ENCODE results near the gene CAMK2G. TPM values are rescaled to one million over a fixed set of nuclear protein-coding genes. Genes with fewer than 3 reads are reported as not detected.

CAMK2G gene
- total and polyA plus RNA-seq, 2 experiments from 2014 or later, result 30.6 to 34.1 TPM

- Histone ChIP-seq H4K20me1 (replicated peaks; ENCODE audit: insufficient read depth) (0 out of 2 replicates have a peak, but pooled peaks cover 3% of the 10 kb centered on the region), H3K27me3 (ENCODE audit: insufficient read depth) (no peaks in the 10 kb centered on the region), H3K4me2 (no peak overlapping the region), H3F3A (replicated peaks; ENCODE audit: low read depth) (0 out of 2 replicates have a peak, but pooled peaks cover 2% of the 10 kb centered on the region), H2AFZ (no peak overlapping the region), H3K36me3 (ENCODE audit: insufficient read depth) (peaks cover 3% of the 10 kb centered on the region; the same call in 1 of the 2 replicates), H3K9me2 (ENCODE audit: insufficient read depth) (no peaks in the 10 kb centered on the region), H3K79me2 (replicated peaks; ENCODE audit: insufficient read depth) (no peaks in the 10 kb centered on the region), H3K27ac (ENCODE audit: low read depth) (no peak overlapping the region), H3K4me1 (ENCODE audit: insufficient read depth) (peaks cover 7% of the 10 kb centered on the region), H3K4me3 (no peak overlapping the region)
- Mint-ChIP-seq H3K4me3 (no peak overlapping the region), H3K36me3 (ENCODE audit: low read depth) (peaks cover 50% of the 10 kb centered on the region), H3K4me1 (peaks cover 5% of the 10 kb centered on the region), H3K9me3 (no peaks in the 10 kb centered on the region), H3K27me3 (ENCODE audit: insufficient read depth, low read depth, poor library complexity) (peaks cover 9% of the 10 kb centered on the region), H3K27ac (no peak overlapping the region)
- DNase-seq (ENCODE audit: low spot score) (no peak), ATAC-seq (no peak)
- TF ChIP-seq JUNB (IDR thresholded peaks at IDR 0.05; ENCODE audit: unreplicated experiment), result no peak
- TF ChIP-seq CREB1 (CRISPR knock-in tag; IDR thresholded peaks at IDR 0.05; ENCODE audit: low read depth), result no peak
- no peak for TF ChIP-seq EZH2phosphoT487 (IDR thresholded peaks at IDR 0.05; ENCODE audit: unreplicated experiment)
- TF ChIP-seq STAT1 (IDR thresholded peaks at IDR 0.05; ENCODE audit: unreplicated experiment), result no peak
- no peak for TF ChIP-seq EZH2 (IDR thresholded peaks at IDR 0.05; ENCODE audit: low read depth, unreplicated experiment)
- TF ChIP-seq, protein P1, sequence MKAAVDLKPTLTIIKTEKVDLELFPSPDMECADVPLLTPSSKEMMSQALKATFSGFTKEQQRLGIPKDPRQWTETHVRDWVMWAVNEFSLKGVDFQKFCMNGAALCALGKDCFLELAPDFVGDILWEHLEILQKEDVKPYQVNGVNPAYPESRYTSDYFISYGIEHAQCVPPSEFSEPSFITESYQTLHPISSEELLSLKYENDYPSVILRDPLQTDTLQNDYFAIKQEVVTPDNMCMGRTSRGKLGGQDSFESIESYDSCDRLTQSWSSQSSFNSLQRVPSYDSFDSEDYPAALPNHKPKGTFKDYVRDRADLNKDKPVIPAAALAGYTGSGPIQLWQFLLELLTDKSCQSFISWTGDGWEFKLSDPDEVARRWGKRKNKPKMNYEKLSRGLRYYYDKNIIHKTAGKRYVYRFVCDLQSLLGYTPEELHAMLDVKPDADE (IDR thresholded peaks at IDR 0.05), result no peak
- TF ChIP-seq, protein P2, sequence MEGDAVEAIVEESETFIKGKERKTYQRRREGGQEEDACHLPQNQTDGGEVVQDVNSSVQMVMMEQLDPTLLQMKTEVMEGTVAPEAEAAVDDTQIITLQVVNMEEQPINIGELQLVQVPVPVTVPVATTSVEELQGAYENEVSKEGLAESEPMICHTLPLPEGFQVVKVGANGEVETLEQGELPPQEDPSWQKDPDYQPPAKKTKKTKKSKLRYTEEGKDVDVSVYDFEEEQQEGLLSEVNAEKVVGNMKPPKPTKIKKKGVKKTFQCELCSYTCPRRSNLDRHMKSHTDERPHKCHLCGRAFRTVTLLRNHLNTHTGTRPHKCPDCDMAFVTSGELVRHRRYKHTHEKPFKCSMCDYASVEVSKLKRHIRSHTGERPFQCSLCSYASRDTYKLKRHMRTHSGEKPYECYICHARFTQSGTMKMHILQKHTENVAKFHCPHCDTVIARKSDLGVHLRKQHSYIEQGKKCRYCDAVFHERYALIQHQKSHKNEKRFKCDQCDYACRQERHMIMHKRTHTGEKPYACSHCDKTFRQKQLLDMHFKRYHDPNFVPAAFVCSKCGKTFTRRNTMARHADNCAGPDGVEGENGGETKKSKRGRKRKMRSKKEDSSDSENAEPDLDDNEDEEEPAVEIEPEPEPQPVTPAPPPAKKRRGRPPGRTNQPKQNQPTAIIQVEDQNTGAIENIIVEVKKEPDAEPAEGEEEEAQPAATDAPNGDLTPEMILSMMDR (conservative IDR thresholded peaks at IDR 0.05; ENCODE audit: low read depth in 2 of 2), result no peak
- no peak for TF ChIP-seq NANOG (IDR thresholded peaks at IDR 0.05; ENCODE audit: borderline replicate concordance)
- TF ChIP-seq, protein P3, sequence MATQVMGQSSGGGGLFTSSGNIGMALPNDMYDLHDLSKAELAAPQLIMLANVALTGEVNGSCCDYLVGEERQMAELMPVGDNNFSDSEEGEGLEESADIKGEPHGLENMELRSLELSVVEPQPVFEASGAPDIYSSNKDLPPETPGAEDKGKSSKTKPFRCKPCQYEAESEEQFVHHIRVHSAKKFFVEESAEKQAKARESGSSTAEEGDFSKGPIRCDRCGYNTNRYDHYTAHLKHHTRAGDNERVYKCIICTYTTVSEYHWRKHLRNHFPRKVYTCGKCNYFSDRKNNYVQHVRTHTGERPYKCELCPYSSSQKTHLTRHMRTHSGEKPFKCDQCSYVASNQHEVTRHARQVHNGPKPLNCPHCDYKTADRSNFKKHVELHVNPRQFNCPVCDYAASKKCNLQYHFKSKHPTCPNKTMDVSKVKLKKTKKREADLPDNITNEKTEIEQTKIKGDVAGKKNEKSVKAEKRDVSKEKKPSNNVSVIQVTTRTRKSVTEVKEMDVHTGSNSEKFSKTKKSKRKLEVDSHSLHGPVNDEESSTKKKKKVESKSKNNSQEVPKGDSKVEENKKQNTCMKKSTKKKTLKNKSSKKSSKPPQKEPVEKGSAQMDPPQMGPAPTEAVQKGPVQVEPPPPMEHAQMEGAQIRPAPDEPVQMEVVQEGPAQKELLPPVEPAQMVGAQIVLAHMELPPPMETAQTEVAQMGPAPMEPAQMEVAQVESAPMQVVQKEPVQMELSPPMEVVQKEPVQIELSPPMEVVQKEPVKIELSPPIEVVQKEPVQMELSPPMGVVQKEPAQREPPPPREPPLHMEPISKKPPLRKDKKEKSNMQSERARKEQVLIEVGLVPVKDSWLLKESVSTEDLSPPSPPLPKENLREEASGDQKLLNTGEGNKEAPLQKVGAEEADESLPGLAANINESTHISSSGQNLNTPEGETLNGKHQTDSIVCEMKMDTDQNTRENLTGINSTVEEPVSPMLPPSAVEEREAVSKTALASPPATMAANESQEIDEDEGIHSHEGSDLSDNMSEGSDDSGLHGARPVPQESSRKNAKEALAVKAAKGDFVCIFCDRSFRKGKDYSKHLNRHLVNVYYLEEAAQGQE (IDR thresholded peaks at IDR 0.05; ENCODE audit: unreplicated experiment), result no peak
- TF ChIP-seq ZNF114 (CRISPR knock-in tag; IDR thresholded peaks at IDR 0.05), result no peak
- TF ChIP-seq POLR2AphosphoS5 (IDR thresholded peaks at IDR 0.05; ENCODE audit: low read depth), result no peak
Observed at GRCh38 chr10:73807471-73807870, 66.9 kb downstream of the CAMK2G start.

Data from GM23338 (cell line).